Thymus (tissue), 11 donors: ENCODE measurements around the gene TMC3. TPM values are rescaled to one million over a fixed set of nuclear protein-coding genes. Genes with fewer than 3 reads are reported as not detected.
A peak's percentile ranks its signal among the peaks of the same experiment; 100 is the strongest.

ENCODE experiments used
- DNase-seq, 9 donors: peaks; one replicate each; pipeline ENCODE4 v3.0.0-alpha.2; 2013; ENCODE audit warnings: low spot score in 9 of 9, low read depth in 6 of 9, missing footprints in 1 of 9
- H3K27ac ChIP-seq, 2 donors: one replicate each; pipeline ENCODE4 v1.5.1; 2013; ENCODE audit warnings: control low read depth in 1 of 2, low read depth in 1 of 2, low read length in 1 of 2, mild to moderate bottlenecking in 1 of 2, moderate library complexity in 1 of 2
- H3K27me3 ChIP-seq, 2 donors: one replicate each; pipeline ENCODE4 v1.5.1; 2013; ENCODE audit warnings: low read length in 1 of 2; ENCODE audit not compliant: control insufficient read depth in 2 of 2, insufficient read depth in 1 of 2
- H3K36me3 ChIP-seq, 2 donors: one replicate each; pipeline ENCODE4 v1.5.1; 2013; ENCODE audit warnings: low read length in 1 of 2, mild to moderate bottlenecking in 1 of 2, moderate library complexity in 1 of 2; ENCODE audit not compliant: control insufficient read depth in 2 of 2, insufficient read depth in 2 of 2
- H3K4me1 ChIP-seq, 2 donors: one replicate each; pipeline ENCODE4 v1.5.1; 2013; ENCODE audit warnings: low read length in 2 of 2; ENCODE audit not compliant: control insufficient read depth in 2 of 2, insufficient read depth in 2 of 2
- H3K4me3 ChIP-seq, 2 donors: one replicate each; pipeline ENCODE4 v1.5.1; 2013; ENCODE audit warnings: low read length in 2 of 2, control low read depth in 1 of 2, mild to moderate bottlenecking in 1 of 2
- H3K9me3 ChIP-seq, 2 donors: one replicate each; pipeline ENCODE4 v1.5.1; 2013; ENCODE audit warnings: low read length in 1 of 2, mild to moderate bottlenecking in 1 of 2; ENCODE audit not compliant: control insufficient read depth in 2 of 2, insufficient read depth in 1 of 2
- WGBS: extraction: QIAGEN DNeasy Blood & Tissue Kit; methylation state at CpG from one replicate; pipeline ENCODE4 v1.1.7; 2013; 5-methylcytosine and 5-hydroxymethylcytosine counted together
- polyA plus RNA-seq: library from polyadenylated mRNA; stranded (reverse); fragments of 200-250 nt; gene quantifications from one replicate; pipeline ENCODE4 v1.2.3, GENCODE V29; 2013
- total RNA-seq: library from RNA; stranded (reverse); fragments of 120-200 nt; gene quantifications from one replicate; pipeline ENCODE4 v1.2.4, GENCODE V29; 2013
- donor health status: healthy.

The TMC3 gene
- total and polyA plus RNA-seq, 2 donors, result under 0.01 to 0.07 TPM

GRCh38 chr15:81343371-81343770, 30.6 kb downstream of the TMC3 start:
- DNase-seq, result no peak
- 98% methylated on average over 4 of the region's 4 CpGs for WGBS
- no peaks in the 10 kb centered on the region for H3K4me1 ChIP-seq
- H3K36me3 ChIP-seq, result no peaks in the 10 kb centered on the region
- no peaks in the 10 kb centered on the region for H3K9me3 ChIP-seq
- H3K27ac ChIP-seq, result no peak overlapping the region
- no peaks in the 10 kb centered on the region for H3K27me3 ChIP-seq
- no peak overlapping the region for H3K4me3 ChIP-seq

- H3K36me3 ChIP-seq, result no peaks in the 10 kb centered on the region
- DNase-seq, result no peak
- no peaks in the 10 kb centered on the region for H3K4me1 ChIP-seq
- WGBS, result 98% methylated on average over 4 of the region's 4 CpGs
- H3K27ac ChIP-seq, result no peak overlapping the region
- no peaks in the 10 kb centered on the region for H3K9me3 ChIP-seq
- H3K4me3 ChIP-seq, result no peak overlapping the region
- no peaks in the 10 kb centered on the region for H3K27me3 ChIP-seq
Measured at GRCh38 chr15:81341351-81341750, 32.7 kb downstream of the TMC3 start.

DNA sequence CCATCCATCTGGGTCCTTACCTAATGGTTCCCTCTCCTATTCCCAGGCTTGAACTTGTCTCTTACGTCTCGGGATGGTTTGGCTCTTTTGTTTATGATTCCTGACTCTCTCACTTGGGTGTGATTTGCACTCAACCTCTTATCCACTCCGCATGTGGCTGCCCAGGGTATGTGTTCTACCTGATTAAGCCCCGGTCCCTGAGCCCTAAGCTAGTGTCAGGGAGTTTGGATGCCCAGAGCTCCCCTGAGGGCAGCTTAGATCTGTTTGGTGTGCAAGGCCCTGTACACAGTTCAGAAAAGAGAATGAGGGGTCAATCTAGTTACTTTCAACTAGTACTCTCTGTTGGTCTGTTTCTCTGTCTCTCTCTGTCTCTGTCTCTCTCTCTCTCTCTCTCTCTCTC, 34.2 kb downstream of the TMC3 start:
- Histone ChIP-seq H3K9me3 (no peaks in the 10 kb centered on the region), H3K4me1 (no peaks in the 10 kb centered on the region), H3K36me3 (no peaks in the 10 kb centered on the region), H3K27ac (no peak overlapping the region), H3K27me3 (no peaks in the 10 kb centered on the region), H3K4me3 (no peak overlapping the region)
- no peak for DNase-seq
- 73% methylated on average over 4 of the region's 4 CpGs for WGBS

DNA sequence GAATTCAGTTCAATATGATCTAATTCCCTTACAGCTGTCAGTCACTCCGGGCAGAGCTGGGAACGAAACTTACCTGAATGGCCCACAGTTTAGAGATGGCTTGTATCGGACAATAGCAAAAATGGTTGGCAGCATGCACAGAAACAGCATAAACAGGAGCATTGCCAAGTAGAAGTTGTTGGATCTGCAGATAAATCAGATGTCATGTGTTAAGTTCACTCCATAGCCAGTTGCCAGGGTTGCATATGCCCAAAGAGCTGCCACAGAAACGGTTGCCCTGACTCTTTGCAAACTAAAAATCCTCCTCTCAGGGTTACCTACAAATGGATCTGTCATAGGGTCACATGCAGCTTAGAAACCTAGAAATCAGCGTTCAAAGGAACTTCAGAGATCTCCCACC, 34.7 kb downstream of the TMC3 start:
- Histone ChIP-seq H3K9me3 (no peaks in the 10 kb centered on the region), H3K4me3 (no peak overlapping the region), H3K27me3 (no peaks in the 10 kb centered on the region), H3K36me3 (no peaks in the 10 kb centered on the region), H3K27ac (no peak overlapping the region), H3K4me1 (no peaks in the 10 kb centered on the region)
- DNase-seq, result no peak
- WGBS, result 95% methylated on average over 5 of the region's 5 CpGs

GRCh38 chr15:81338170-81339007, 35.6 kb downstream of the TMC3 start:
- H3K4me1 ChIP-seq, result no peaks in the 10 kb centered on the region
- no peak overlapping the region for H3K27ac ChIP-seq
- WGBS, result 61% methylated on average over 8 of the region's 8 CpGs
- no peaks in the 10 kb centered on the region for H3K27me3 ChIP-seq
- H3K4me3 ChIP-seq, result no peak overlapping the region
- no peaks in the 10 kb centered on the region for H3K9me3 ChIP-seq
- DNase-seq, result no peak
- no peaks in the 10 kb centered on the region for H3K36me3 ChIP-seq

GRCh38 chr15:81337713-81338157, 36.3 kb downstream of the TMC3 start:
- 96% methylated on average over 9 of the region's 9 CpGs for WGBS
- H3K4me1 ChIP-seq, result no peaks in the 10 kb centered on the region
- no peaks in the 10 kb centered on the region for H3K9me3 ChIP-seq
- no peak for DNase-seq
- no peak overlapping the region for H3K4me3 ChIP-seq
- no peaks in the 10 kb centered on the region for H3K36me3 ChIP-seq
- no peaks in the 10 kb centered on the region for H3K27me3 ChIP-seq
- no peak overlapping the region for H3K27ac ChIP-seq

GRCh38 chr15:81337241-81337640, 36.8 kb downstream of the TMC3 start:
- Histone ChIP-seq H3K4me1 (no peaks in the 10 kb centered on the region), H3K36me3 (no peaks in the 10 kb centered on the region), H3K27ac (no peak overlapping the region), H3K4me3 (no peak overlapping the region), H3K27me3 (no peaks in the 10 kb centered on the region), H3K9me3 (no peaks in the 10 kb centered on the region)
- no peak for DNase-seq
- 91% methylated on average over 3 of the region's 3 CpGs for WGBS

DNA sequence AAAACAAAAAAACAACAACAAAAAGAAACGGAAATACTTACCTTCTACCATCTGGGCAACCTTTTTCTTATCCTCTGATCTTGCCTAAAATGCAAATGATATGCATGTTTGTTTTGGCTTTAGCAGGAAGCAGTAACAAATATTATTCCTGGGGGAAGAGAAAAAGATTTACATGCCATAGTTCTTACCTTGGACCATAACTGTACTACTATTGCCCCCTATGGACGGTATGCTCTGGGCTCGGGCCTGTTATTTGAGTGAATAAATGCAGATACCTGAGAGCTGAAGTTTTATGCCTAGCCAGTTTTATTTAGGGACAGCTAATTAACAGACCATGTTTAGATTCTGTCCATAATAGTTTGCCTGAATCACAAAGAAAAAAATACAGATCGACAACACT, 37.4 kb downstream of the TMC3 start:
- H3K4me3 ChIP-seq, result no peak overlapping the region
- 95% methylated on average over 4 of the region's 4 CpGs for WGBS
- no peak overlapping the region for H3K27ac ChIP-seq
- H3K9me3 ChIP-seq, result no peaks in the 10 kb centered on the region
- peak in 3 of 9 donors; percentile 20 to 48 (median 28) for DNase-seq
- no peaks in the 10 kb centered on the region for H3K4me1 ChIP-seq
- H3K27me3 ChIP-seq, result no peaks in the 10 kb centered on the region
- H3K36me3 ChIP-seq, result no peaks in the 10 kb centered on the region

GRCh38 chr15:81335631-81336030, 38.4 kb downstream of the TMC3 start:
- no peaks in the 10 kb centered on the region for H3K4me1 ChIP-seq
- H3K9me3 ChIP-seq, result no peaks in the 10 kb centered on the region
- H3K4me3 ChIP-seq, result no peak overlapping the region
- DNase-seq, result no peak
- 97% methylated on average over 4 of the region's 4 CpGs for WGBS
- H3K27me3 ChIP-seq, result no peaks in the 10 kb centered on the region
- H3K27ac ChIP-seq, result no peak overlapping the region
- H3K36me3 ChIP-seq, result no peaks in the 10 kb centered on the region
